Activated gamma-delta T cell treated with anti-CD3 and anti-CD28 coated beads, Interleukin-2, amount 50 U/mL, for 16 hours (primary cell): ENCODE measurements around the gene DLG5.

Source experiments
- DNase-seq: peaks from one replicate; pipeline ENCODE4 v3.0.0-alpha.2; 2020; ENCODE audit warnings: low read depth

The DLG5 gene

GRCh38 chr10:77820349-77820748, 106.2 kb downstream of the DLG5 start:
- DNase-seq, result no peak

GRCh38 chr10:77819210-77820112, 107.1 kb downstream of the DLG5 start:
- no peak for DNase-seq

- no peak for DNase-seq
These were observed 108.2 kb downstream of the DLG5 start for GRCh38 chr10:77818378-77818777.

- no peak for DNase-seq
These were observed 109.0 kb downstream of the DLG5 start for GRCh38 chr10:77817541-77817940.

GRCh38 chr10:77816311-77816710, 110.2 kb downstream of the DLG5 start:
- no peak for DNase-seq

GRCh38 chr10:77812741-77813140, 113.8 kb downstream of the DLG5 start:
- no peak for DNase-seq

GRCh38 chr10:77811831-77812430, 114.6 kb downstream of the DLG5 start:
- DNase-seq, result no peak

- no peak for DNase-seq
These were observed 115.9 kb downstream of the DLG5 start for GRCh38 chr10:77810446-77811335.

- DNase-seq, result no peak
These were observed 117.2 kb downstream of the DLG5 start for GRCh38 chr10:77809336-77809735.

- DNase-seq, result no peak
These were observed 118.8 kb downstream of the DLG5 start for GRCh38 chr10:77807706-77808105.

- DNase-seq, result no peak
These were observed 119.9 kb downstream of the DLG5 start for GRCh38 chr10:77806511-77807157.

- no peak for DNase-seq
These were observed 120.9 kb downstream of the DLG5 start for GRCh38 chr10:77805676-77806075.

GRCh38 chr10:77804371-77804770, 122.2 kb downstream of the DLG5 start:
- DNase-seq, result no peak

GRCh38 chr10:77801474-77802161, 124.9 kb downstream of the DLG5 start:
- DNase-seq, result peak; percentile 41

GRCh38 chr10:77800738-77801266, 125.8 kb downstream of the DLG5 start:
- DNase-seq, result no peak

GRCh38 chr10:77800320-77800719, 126.2 kb downstream of the DLG5 start:
- no peak for DNase-seq

- no peak for DNase-seq
These were observed 127.2 kb downstream of the DLG5 start for GRCh38 chr10:77799352-77799751.

GRCh38 chr10:77798940-77799339, 127.6 kb downstream of the DLG5 start:
- no peak for DNase-seq

- DNase-seq, result no peak
These were observed 130.1 kb downstream of the DLG5 start for GRCh38 chr10:77796311-77796915.

GRCh38 chr10:77795426-77796055, 131.0 kb downstream of the DLG5 start:
- no peak for DNase-seq
